ENCODE data around the gene ZC3H12D.
"Not testable (repeated sequence)": the region's sequence is repeated elsewhere in the genome, so short reads cannot be mapped to it uniquely, and the experiment has no call there.

ZC3H12D gene

DNA sequence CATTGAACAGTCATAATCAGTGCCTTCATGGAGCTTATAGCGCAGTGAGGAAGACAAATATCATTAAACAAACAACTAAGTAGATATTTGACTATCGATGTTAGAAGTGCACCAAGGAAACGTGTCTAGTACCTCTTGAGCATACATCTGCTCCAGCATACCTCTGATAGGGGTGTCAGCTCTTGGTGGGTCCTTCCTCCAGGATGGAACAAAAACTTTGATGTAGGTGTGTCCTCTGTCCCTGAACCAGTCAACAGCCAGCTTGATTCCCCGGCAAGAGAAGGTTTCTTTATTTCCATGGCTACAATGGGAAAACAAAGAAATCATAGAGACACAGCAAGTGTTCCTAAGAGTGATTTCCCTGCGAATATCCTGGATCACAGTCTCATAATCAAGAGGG, 23.1 kb downstream of the ZC3H12D start:
- in situ Hi-C loops (cut with MboI; ENCODE audit: low sequenced_read_pairs), result no loop called here

DNA sequence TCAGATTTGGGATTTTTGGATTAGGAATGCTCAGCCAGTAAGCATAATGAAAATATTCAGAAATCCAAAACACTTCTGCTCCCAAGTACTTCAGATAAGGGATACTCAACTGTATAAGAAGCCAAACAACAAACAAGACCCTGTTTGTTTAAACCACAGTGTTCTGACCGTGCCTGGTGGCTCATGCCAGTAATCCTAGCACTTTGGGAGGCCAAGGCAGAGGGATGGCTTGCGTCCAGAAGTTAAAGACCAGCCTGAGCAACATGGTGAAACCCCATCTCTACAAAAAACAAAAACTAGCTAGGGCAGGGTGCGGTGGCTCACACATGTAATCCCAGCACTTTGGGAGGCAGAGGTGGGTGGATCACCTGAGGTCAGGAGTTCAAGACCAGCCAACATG, 24.6 kb downstream of the ZC3H12D start:
- in situ Hi-C loops (cut with MboI; ENCODE audit: low sequenced_read_pairs), result not testable (repeated sequence)

DNA sequence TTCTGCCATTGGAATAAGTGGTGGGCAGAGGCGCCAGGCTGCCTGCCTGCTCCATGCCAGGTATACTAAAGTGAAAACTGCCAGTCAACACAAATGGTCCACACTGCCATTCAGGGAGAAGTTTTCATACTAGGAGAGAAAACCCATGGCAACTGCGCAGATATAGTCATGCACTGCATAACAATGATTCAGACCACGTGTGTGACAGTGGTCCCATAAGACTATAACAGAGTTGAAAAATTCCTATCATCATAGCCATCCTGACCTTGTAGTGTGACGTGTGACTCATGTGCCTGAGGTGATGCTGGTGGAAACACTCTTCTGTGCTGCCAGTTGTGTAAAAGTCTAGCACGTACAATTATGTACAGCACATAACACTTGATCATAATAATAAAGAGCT, 25.1 kb downstream of the ZC3H12D start:
- in situ Hi-C loops (cut with MboI; ENCODE audit: low sequenced_read_pairs), result no loop called here

DNA sequence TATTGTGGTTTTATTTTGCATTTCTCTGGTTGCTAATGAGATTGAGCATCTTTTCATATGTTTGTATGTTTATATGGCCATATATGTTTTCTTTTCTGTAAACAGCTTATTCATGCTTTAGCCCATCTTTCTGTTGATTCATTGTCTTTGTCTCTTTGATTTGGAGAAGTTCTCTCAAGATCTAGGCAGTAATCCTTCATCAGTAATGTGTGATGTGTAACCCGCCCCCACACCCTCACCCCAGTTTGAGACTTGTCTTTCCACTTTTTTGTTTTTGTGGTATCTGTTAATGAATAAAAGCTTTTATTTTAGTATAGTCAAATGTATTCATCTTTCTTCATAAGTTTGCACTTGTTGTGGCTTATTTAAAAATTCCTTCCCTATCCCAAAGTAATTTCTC, 26.0 kb downstream of the ZC3H12D start:
- in situ Hi-C loops (cut with MboI; ENCODE audit: low sequenced_read_pairs), result no loop called here

DNA sequence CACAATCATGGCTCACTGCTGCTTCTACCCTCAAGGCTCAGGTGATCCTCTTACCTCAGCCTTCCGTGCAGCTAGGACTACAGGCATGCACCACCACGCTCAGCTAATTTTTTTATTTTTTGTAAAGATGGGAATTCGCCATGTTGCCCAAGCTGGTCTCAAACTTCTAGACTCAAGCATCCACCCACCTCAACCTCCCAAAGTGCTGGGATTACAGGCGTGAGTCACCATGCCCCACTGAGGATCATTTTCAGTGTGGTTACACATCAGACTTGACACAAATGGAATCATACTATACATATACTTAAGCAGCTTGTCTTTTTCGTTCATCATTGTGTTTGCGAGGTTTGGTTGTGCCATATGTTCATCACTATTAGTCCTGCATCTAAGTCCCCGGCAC, 26.6 kb downstream of the ZC3H12D start:
- in situ Hi-C loops (cut with MboI; ENCODE audit: low sequenced_read_pairs), result no loop called here

DNA sequence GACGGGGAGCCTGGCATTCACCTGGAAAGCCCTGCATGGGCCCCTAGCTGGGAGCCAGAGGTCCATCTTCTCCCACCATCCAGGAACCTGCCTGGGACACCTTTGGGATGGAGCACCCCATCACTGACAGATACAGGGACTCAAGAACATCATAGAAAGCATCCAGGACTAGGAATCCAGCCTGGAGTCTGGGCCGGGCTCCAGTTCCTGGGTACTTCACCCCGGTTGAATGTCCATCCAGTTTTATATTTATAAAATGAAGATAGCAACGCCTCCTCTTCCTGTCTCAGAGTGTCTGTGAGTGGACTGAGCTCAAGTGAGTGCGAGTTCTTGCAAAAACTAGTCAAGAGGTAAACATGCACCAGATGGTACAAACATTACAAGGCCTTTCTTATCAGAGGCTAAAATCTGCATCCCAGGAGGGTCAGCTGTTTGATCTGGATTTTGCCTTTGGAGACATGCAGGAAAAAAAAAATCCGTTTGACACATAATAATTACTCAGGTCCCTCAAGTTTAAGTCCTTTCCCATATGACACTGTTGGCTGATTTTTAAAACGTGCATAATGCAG, 27.4 kb downstream of the ZC3H12D start:
- in situ Hi-C loops (cut with MboI; ENCODE audit: low sequenced_read_pairs), result no loop called here

DNA sequence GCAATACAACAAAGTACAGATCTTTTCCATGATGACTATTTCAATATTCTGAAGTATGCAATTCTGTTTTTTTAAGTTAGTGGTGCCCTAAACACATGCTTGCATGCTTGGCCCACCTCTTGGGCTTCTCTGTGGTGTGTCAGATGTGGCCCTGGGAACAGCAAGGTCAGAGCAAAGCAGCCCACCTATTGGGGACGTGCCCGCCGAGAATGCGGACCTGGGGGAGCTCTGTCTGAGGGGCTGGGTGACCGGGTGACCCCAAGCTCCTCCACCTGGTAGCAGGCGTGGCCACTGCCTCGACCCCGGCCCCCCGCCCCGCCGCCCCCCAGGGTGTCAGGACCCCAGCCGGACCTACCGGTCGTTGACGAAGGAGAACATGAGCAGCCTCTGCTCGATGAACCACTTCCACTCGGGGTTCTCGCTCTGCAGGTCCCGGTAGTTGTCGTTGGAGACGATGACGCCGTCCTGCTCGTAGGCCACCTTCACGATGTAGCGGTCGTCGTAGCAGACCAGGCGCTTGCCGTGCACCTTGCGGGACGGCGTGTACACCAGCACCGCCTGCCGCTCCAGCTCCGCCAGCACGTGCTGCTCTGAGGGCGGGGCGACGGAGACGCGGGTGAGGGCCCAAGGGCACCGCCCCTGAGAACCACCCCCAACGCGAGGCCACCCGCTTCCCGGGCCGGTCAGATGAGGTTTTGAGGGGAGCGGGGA, 28.3 kb downstream of the ZC3H12D start:
- in situ Hi-C loops (cut with MboI; ENCODE audit: low sequenced_read_pairs), result no loop called here

DNA sequence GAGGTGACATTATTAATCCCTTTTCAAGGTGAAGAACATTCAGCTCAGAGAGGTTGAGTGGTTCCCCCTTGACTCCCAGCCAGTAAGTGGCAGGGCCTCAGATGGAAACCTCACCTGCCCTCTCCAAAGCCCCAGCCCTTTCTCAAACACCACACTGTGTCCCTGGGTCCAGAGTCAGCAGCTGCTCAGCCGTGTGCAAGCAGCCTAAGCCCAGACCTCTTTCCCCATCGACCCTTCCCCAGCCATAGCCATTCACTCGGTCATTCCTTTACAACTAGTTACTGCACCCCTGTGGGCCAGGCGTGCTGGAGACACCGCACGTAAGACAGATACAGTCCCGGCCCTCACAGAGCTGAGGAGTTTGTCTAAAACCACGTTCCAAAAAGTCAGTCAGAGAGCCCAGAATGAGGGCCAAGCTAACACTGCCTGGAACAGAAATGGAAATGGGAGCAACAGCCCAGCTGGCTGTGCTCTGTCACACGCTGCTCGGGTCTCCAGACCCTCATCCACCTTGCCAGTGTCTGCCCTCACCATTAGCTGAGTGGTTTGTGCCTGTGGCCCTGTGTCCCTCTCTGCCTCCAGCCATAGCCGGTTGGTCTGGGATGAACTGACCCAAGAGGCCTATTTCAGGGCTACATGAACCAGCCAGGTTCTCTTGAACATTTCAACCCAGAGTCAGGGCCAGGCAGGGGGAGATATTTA, 29.6 kb downstream of the ZC3H12D start:
- in situ Hi-C loops (cut with MboI; ENCODE audit: low sequenced_read_pairs), result no loop called here

DNA sequence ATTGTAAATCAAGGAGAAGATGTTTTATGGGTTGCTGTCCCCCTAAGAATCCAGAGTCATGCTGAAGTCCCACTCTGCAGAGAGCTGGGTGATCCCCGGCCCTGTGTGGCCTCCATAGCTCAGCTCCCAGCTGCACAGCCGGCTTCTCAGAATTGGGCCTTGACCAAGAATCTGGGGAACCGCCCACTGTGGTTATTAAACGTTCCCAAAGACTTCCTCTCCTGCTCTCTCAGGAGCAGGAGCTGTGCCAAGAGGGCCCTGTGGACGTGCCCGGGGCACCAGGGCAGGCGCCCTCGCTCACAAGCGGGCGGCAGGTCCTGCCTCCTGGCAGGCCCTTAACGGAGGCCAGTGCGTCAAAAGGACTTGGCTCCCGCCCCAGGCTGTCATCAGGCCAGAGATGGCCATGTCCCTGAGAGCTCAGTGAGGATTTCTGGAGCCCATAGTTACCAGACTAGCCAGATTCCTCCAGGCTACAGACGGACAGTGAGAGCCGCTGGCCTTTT, 30.4 kb downstream of the ZC3H12D start:
- in situ Hi-C loops (cut with MboI; ENCODE audit: low sequenced_read_pairs), result no loop called here

DNA sequence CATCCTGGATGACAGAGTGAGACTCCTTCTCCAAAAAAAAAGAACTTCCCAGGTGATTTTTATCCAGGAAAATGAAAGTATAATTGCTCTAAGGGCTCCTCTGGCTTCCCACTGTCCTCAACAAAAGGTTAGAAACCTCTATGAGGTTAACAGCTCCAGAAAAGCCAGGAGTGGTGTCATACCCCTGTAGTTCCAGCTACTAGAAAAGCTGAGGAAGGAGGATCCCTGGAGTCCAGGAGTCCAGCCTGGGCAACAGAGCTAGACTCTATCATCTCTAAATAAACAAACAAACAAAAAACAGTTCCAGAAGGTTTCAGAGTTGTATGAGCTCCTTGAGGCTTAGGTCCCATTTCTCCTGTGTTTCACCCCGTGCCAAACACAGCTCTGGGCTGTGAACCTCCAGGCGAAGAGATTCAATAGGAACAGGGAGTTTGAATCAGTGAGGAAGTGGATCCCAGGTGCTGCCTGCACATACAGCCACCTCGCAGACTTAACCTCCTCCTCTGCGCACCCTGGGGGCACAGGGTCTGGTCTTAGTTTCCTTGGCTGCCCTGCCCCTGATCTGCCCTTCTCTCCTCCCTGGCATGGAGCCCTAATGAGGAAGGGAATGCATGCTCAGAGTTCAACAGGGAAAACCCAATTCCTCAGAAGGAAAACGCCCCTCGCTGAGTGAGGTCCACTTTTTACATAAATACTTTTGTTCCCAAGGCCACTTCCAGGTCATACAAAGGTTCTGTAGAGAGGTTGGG, 31.0 kb downstream of the ZC3H12D start:
- in situ Hi-C loops (cut with MboI; ENCODE audit: low sequenced_read_pairs), result no loop called here

DNA sequence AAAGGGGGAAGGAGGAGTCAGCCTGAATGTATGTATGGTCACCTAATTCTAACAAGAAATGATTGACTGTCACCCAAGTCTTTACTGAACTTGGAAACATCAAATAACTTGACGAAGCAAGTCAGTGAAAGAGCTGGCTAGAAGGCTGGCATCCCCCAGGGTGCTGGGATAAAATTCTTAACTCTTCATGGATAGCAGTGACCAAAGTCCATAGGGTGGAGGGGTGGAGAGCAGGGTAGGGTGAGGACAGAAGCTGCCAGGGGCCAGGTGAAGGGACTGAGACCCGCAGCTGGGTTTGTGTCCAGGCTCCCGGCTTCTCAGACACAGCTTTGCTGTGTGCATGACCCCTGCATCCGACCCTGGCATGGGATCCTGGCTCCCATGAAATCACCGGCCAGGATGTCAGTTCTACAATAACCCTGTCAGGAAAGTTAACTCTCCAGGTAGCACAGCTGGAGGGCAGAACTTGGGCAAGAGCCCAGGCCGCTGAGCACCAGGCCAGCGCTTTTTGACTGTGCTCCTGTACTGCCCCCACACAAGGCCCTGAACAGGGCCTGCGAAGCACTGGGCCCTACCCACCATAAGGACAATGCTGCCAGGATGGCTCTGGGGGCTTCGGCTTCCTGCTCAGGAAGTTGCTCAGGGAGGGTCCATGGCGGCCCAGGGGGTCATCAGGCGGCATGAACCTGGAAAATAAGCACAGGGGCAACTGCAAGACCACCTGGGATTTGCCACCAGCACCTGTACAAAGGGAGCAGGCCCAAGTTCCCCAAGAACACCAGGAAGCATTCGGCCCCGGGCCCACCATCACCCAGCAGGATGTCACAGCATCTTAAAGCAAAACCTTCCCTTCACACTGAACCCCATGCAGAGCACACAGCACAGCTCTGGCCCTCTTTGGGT, 32.5 kb downstream of the ZC3H12D start:
- in situ Hi-C loops (cut with MboI; ENCODE audit: low sequenced_read_pairs), result no loop called here

DNA sequence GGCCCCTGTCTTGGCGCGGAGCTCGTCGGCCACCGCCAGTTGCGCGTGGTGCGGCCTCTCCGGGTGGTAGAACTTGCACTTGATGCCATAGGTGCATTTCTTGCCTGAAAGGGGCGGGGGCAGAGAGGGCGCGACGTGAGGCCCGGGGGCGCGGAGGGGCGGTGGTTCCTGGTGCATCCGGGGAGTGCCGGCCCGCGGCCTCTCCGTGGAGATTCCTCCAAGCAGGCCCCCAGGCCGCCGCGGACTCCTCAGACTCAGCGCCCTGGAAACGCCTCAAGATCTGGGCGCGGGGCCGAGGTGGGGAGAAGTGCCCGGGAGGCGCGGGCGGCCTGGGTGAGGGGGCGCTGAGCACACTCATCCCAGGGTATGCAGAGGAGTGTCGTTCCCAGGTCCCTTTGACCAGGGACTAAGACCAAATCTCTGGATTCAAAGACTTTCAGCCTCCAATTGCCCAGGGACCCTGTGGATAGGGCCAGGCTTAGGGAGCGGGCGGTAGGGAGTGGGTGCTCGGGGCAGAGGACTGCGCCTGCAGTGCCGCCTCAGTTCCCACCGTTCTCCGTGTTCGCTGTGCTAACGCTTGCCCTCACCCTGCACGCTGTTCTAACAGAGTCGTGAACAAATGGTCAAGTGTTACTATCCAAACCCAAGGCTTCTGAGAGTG, 33.3 kb downstream of the ZC3H12D start:
- in situ Hi-C loops (cut with MboI; ENCODE audit: low sequenced_read_pairs), result no loop called here

DNA sequence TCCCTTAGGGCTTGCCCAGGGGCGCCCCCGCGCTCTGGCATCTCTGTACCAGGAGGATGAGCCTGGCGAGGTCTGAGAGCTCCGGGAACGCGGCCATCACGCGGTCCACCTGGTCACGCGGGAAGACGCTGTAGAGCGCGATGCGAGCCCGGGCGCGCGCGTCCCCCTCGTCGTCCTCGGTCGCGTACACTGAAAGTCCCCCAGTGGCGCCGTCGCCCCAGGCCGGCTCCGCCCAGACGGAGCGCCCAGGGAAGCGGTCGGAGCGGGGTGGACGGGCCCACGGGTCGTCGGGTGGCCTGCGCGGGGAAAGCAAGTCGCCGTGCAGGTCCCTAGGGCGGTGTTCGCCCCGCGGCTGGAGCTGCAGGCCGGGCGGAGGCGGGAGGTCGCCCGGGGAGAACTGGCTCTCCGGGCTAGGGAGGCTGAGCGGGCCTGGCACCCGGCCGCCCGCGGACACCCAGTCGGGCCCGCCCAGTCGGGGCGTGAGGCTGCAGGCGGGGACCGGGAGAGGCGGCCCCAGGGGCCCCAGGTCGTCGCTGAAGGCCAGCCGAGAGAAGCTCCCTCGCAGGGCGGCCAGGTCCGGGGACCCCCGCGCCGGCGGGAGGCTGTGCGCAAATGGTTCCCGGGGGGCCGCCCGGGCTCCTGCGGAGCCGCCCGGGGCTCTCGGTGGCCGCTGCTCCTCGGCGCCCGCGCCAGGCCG, 34.0 kb downstream of the ZC3H12D start:
- in situ Hi-C loops (cut with MboI; ENCODE audit: low sequenced_read_pairs), result no loop called here

DNA sequence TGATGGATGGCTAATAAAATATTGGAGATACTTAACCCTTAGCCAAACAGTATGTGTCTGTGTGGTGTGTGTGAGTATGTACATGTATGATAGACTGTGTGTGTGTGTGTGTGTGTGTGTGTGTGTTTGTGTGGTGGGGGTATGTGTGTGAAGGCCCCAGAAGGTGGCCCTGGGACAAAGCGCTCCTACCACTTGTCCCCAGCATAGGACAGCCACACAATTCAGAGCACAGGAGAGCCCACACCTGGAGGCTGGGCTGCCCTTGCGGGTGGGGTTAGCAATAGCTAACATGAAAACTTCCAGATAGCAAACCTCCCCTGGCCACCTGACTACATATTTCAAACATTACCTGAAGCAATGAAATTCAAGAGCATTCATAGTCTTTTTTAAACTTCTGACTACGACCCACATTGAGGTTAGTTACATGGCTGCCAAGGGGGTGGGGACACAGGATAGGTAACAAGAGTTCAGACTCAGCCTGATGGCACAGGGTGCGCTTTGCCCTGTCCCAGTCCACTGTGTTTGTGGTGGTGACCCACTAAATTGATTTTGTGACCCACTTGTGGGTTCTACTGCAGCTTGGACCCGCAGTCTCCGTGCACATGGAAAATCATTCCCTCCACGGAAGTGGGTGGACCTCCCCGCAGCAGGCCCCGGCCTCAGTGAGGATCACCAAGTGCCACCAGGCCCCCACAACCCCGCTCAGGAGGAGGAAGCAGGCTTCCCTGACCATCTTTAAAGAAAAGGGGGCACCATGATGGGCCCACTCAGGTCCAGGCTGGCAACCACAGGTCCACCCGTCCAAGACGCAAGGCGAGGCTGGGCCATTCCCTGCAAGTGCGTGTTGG, 34.8 kb downstream of the ZC3H12D start:
- in situ Hi-C loops (cut with MboI; ENCODE audit: low sequenced_read_pairs), result no loop called here

DNA sequence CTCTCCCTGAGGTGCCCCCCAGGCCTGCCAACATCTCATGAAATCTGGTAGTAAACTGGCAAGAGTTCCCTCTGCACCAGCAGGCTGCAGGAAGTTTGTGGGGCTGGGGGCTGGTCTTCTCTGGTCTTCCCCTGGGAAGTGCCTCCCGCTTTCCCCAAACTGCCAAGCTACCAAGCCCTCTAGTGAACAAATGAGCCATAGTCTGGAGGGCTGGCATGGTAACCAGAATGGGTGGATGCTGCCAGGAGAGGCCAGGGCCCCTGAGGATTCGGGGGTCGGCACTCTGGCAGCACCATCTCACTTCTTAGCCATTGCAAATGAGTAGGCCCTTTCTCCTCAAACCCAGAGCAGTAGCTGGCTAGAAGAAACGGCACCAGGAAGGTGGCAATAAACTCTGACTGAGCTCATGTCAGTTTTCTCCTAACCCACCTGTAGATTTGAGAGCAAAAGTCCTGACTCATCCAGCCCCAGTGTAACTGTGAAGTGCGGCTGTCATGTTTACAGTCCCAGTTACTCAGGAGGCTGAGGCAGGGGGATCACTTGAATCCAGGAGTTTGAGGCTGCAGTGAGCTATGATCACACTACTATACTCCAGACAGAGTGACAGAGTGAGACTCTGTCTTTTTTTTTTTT, 35.9 kb downstream of the ZC3H12D start:
- in situ Hi-C loops (cut with MboI; ENCODE audit: low sequenced_read_pairs), result no loop called here

DNA sequence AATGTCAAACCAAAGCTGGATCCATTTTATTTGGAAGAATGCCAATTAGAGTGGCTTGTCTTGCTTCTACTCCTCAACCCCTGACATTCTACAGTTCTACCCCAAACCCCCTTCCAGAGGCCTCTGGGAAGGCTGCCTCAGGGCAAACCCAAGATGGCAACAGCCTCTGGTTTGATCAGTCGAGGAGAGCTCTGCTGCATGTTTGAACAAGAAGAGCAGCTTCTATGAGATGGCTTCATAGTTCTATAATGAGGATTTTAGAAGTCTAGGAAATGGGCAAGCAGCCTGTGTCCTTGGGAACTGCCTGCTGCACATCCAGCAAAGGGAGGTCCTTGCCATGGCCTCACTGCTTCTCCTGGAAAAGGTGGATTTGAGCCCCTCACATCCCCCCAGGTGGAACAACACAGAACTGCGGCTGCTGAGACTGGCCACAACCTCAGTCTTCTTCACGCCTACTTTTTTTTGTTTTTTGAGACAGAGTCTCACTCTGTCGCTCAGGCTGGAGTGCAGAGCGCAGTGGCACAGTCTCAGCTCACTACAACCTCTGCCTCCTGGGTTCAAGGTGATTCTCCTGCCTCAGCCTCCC, 37.9 kb downstream of the ZC3H12D start:
- in situ Hi-C loops (cut with MboI; ENCODE audit: low sequenced_read_pairs), result no loop called here

DNA sequence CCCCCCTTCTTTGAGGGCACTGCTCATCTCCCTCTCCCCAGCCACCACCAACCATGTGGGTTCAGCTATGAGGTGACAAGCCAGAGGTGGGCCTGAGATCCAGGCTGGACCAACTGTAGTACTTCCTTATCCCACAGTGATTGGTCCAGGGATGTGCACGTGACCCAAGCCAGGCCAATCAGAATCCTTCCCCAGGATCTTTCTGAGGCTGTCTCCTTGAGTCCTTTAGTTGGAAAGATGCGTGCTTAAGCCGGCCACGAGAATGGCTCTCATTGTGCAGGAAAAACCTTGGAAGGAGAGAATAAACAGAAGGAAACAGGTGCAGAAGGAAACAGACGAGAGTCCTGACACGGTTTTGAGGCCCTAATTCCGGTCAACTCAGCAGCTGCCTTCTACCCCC, 39.2 kb downstream of the ZC3H12D start:
- in situ Hi-C loops (cut with MboI; ENCODE audit: low sequenced_read_pairs), result no loop called here

DNA sequence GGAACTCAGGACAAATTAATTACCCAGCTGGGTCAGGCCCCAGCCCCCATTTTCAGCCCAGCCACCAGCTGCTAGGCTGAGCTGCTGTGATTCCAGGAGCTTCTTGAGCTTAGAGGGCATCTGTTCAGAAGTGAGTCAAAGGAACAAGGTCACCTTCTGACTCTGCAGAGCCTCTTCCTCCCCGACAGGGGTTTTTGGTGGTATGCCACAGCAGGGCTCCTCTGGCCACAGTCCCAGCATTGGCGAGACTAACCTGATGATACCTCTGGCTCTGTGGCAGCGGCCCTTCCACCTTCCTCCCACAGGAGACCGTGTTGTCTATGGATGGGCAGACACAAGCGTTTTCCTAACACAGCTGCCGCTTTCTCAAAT, 39.7 kb downstream of the ZC3H12D start:
- in situ Hi-C loops (cut with MboI; ENCODE audit: low sequenced_read_pairs), result no loop called here

Data from HL-60/S4 treated with phorbol 12-myristate 13-acetate at 8.2 ng/mL for 4 days and 3 days (cell line).